ENCODE data around the gene SLC35F6. TPM values are rescaled to one million over a fixed set of nuclear protein-coding genes. Genes with fewer than 3 reads are reported as not detected.
A peak's percentile ranks its signal among the peaks of the same experiment; 100 is the strongest.
"Not testable (repeated sequence)": the region's sequence is repeated elsewhere in the genome, so short reads cannot be mapped to it uniquely, and the experiment has no call there.

SLC35F6 gene
- polyA plus RNA-seq, 1 donor from 2014 or later = 5.3 TPM

- H3K27me3 Mint-ChIP-seq, H3K36me3 Mint-ChIP-seq, H3K9me3 Mint-ChIP-seq: not testable (repeated sequence)
- Mint-ChIP-seq H3K4me1 (peaks cover 10 to 22% (median 14%) of the 10 kb centered on the region in 3 donors), H3K27ac (peak overlapping the region in 1 of 3 donors; percentile 69), H3K4me3 (peak overlapping the region in 2 of 4 donors; percentile 32 to 71)
Observed at GRCh38 chr2:26760991-26761390, 3.1 kb upstream of the SLC35F6 start.

GRCh38 chr2:26763019-26763418, 1.1 kb upstream of the SLC35F6 start:
- Mint-ChIP-seq H3K4me3 (peak overlapping the region; percentile 57 to 95 (median 92)), H3K27me3 (no peaks in the 10 kb centered on the region), H3K9me3 (no peaks in the 10 kb centered on the region), H3K27ac (peak overlapping the region in 1 of 3 donors; percentile 87), H3K36me3 (peaks cover 2% of the 10 kb centered on the region), H3K4me1 (peaks cover 7 to 21% (median 10%) of the 10 kb centered on the region in 3 donors)

- H3K4me1 Mint-ChIP-seq = peaks cover 7 to 23% (median 9%) of the 10 kb centered on the region in 3 donors
- no peaks in the 10 kb centered on the region for H3K9me3 Mint-ChIP-seq
- no peaks in the 10 kb centered on the region for H3K27me3 Mint-ChIP-seq
- peak overlapping the region; percentile 89 to 95 (median 94) for H3K4me3 Mint-ChIP-seq
- H3K36me3 Mint-ChIP-seq = peaks cover 2% of the 10 kb centered on the region
- H3K27ac Mint-ChIP-seq = peak overlapping the region; percentile 30 to 87 (median 87)
Observed at GRCh38 chr2:26764906-26765305, 822 bp downstream of the SLC35F6 start.

- peak overlapping the region in 1 of 3 donors; percentile 43 for H3K27ac Mint-ChIP-seq
- H3K36me3 Mint-ChIP-seq = peaks cover 2% of the 10 kb centered on the region
- H3K27me3 Mint-ChIP-seq = no peaks in the 10 kb centered on the region
- peaks cover 7 to 23% (median 9%) of the 10 kb centered on the region in 3 donors for H3K4me1 Mint-ChIP-seq
- no peaks in the 10 kb centered on the region for H3K9me3 Mint-ChIP-seq
- H3K4me3 Mint-ChIP-seq = peak overlapping the region; percentile 89 to 95 (median 94)
Observed at GRCh38 chr2:26765475-26766200, 1.6 kb downstream of the SLC35F6 start.

GRCh38 chr2:26767129-26767528, 3.0 kb downstream of the SLC35F6 start:
- no peak overlapping the region for H3K27ac Mint-ChIP-seq
- H3K9me3 Mint-ChIP-seq = no peaks in the 10 kb centered on the region
- peaks cover 2% of the 10 kb centered on the region for H3K36me3 Mint-ChIP-seq
- peaks cover 7 to 23% (median 12%) of the 10 kb centered on the region in 3 donors for H3K4me1 Mint-ChIP-seq
- H3K4me3 Mint-ChIP-seq = peak overlapping the region in 1 of 4 donors; percentile 43
- H3K27me3 Mint-ChIP-seq = no peaks in the 10 kb centered on the region

- H3K36me3 Mint-ChIP-seq = peaks cover 2% of the 10 kb centered on the region
- peaks cover 12 to 25% (median 14%) of the 10 kb centered on the region in 3 donors for H3K4me1 Mint-ChIP-seq
- peak overlapping the region in 1 of 4 donors; percentile 43 for H3K4me3 Mint-ChIP-seq
- no peak overlapping the region for H3K27ac Mint-ChIP-seq
- H3K27me3 Mint-ChIP-seq = no peaks in the 10 kb centered on the region
- no peaks in the 10 kb centered on the region for H3K9me3 Mint-ChIP-seq
Observed at GRCh38 chr2:26767894-26768487, 3.9 kb downstream of the SLC35F6 start.

GRCh38 chr2:26768759-26769088, 4.6 kb downstream of the SLC35F6 start:
- no peak overlapping the region for H3K27ac Mint-ChIP-seq
- H3K27me3 Mint-ChIP-seq = no peaks in the 10 kb centered on the region
- peaks cover 12 to 20% (median 12%) of the 10 kb centered on the region in 3 donors for H3K4me1 Mint-ChIP-seq
- no peaks in the 10 kb centered on the region for H3K9me3 Mint-ChIP-seq
- peaks cover 2% of the 10 kb centered on the region for H3K36me3 Mint-ChIP-seq
- H3K4me3 Mint-ChIP-seq = no peak overlapping the region

GRCh38 chr2:26769089-26769761, 5.1 kb downstream of the SLC35F6 start:
- Mint-ChIP-seq H3K9me3 (no peaks in the 10 kb centered on the region), H3K4me1 (peaks cover 12 to 20% (median 12%) of the 10 kb centered on the region in 3 donors), H3K27ac (no peak overlapping the region)

GRCh38 chr2:26770986-26771586, 7.0 kb downstream of the SLC35F6 start:
- no peaks in the 10 kb centered on the region for H3K27me3 Mint-ChIP-seq
- peaks cover 5 to 6% (median 6%) of the 10 kb centered on the region in 3 donors for H3K4me1 Mint-ChIP-seq
- H3K27ac Mint-ChIP-seq = peak overlapping the region in 1 of 3 donors; percentile 45
- H3K4me3 Mint-ChIP-seq = no peak overlapping the region
- H3K9me3 Mint-ChIP-seq = no peaks in the 10 kb centered on the region
- peaks cover 2% of the 10 kb centered on the region for H3K36me3 Mint-ChIP-seq

More at GRCh38 chr2:26769089-26769761, 5.1 kb downstream of the SLC35F6 start:
- Mint-ChIP-seq H3K4me3 (no peak overlapping the region), H3K27me3 (no peaks in the 10 kb centered on the region), H3K36me3 (peaks cover 2% of the 10 kb centered on the region)

GRCh38 chr2:26772064-26773001, 8.2 kb downstream of the SLC35F6 start:
- no peaks in the 10 kb centered on the region for H3K9me3 Mint-ChIP-seq

GRCh38 chr2:26776195-26776800, 12.2 kb downstream of the SLC35F6 start:
- Mint-ChIP-seq H3K4me3 (peak overlapping the region in 1 of 4 donors; percentile 18), H3K36me3 (peaks cover 4% of the 10 kb centered on the region), H3K9me3 (no peaks in the 10 kb centered on the region), H3K27me3 (no peaks in the 10 kb centered on the region), H3K27ac (peak overlapping the region in 1 of 3 donors; percentile 25), H3K4me1 (peaks cover 3 to 6% (median 5%) of the 10 kb centered on the region in 3 donors)

More at GRCh38 chr2:26772064-26773001, 8.2 kb downstream of the SLC35F6 start:
- H3K36me3 Mint-ChIP-seq = peaks cover 2% of the 10 kb centered on the region
- H3K27ac Mint-ChIP-seq = peak overlapping the region in 2 of 3 donors; percentile 19 to 79
- H3K4me1 Mint-ChIP-seq = peaks cover 5 to 6% (median 5%) of the 10 kb centered on the region in 3 donors
- H3K27me3 Mint-ChIP-seq = no peaks in the 10 kb centered on the region
- H3K4me3 Mint-ChIP-seq = peak overlapping the region in 1 of 4 donors; percentile 21

- peaks cover 0 to 2% (median 0%) of the 10 kb centered on the region in 3 donors for H3K4me1 Mint-ChIP-seq
- no peak overlapping the region for H3K27ac Mint-ChIP-seq
- no peak overlapping the region for H3K4me3 Mint-ChIP-seq
- no peaks in the 10 kb centered on the region for H3K27me3 Mint-ChIP-seq
- peaks cover 4% of the 10 kb centered on the region for H3K36me3 Mint-ChIP-seq
- H3K9me3 Mint-ChIP-seq = no peaks in the 10 kb centered on the region
Observed at GRCh38 chr2:26778098-26778497, 14.0 kb downstream of the SLC35F6 start.

- no peaks in the 10 kb centered on the region for H3K9me3 Mint-ChIP-seq
- no peaks in the 10 kb centered on the region for H3K27me3 Mint-ChIP-seq
- peaks cover 4% of the 10 kb centered on the region for H3K36me3 Mint-ChIP-seq
- no peak overlapping the region for H3K4me3 Mint-ChIP-seq
- H3K4me1 Mint-ChIP-seq = peaks cover 0 to 2% (median 0%) of the 10 kb centered on the region in 3 donors
- H3K27ac Mint-ChIP-seq = no peak overlapping the region
Observed at GRCh38 chr2:26778507-26778906, 14.4 kb downstream of the SLC35F6 start.

Data from IgD-negative memory B cell (primary cell).